Measurements from ENCODE around the gene EFNA1. TPM values are rescaled to one million over a fixed set of nuclear protein-coding genes. Genes with fewer than 3 reads are reported as not detected.

EFNA1 gene
- total and polyA plus RNA-seq, 10 donors, result 3.7 to 19.4 (median 9.1) TPM

DNA sequence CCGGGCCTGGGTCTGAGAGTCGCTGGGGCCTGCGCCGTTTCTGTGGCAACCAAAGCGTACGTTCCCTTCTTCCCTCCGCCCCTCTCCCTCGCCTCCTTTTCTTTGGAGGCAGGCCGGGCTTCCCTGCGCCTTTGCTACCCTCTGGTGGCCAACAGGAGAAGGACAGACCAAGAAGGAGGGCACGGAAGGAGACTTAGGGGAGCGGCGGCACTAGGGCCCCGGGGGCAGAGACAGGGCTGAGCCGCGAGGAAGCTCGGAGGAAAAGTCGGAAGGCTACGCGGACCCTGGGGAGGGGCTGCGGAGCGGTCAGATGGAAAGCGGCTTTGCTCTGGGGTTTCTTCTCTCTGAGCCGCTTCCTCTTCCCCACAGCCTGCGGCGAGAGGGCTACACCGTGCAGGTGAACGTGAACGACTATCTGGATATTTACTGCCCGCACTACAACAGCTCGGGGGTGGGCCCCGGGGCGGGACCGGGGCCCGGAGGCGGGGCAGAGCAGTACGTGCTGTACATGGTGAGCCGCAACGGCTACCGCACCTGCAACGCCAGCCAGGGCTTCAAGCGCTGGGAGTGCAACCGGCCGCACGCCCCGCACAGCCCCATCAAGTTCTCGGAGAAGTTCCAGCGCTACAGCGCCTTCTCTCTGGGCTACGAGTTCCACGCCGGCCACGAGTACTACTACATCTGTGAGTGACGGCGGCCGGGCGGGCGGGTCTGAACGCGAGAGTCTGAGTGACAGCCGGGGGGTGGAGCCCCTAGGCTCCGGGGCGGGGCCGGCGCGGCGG is 42.8 kb upstream of the EFNA1 start:
- Histone ChIP-seq H3K4me3 (peak overlapping the region; percentile 71 to 91 (median 84)), H3K27ac (peak overlapping the region; percentile 80 to 95 (median 90)), H3K4me1 (peaks cover 48 to 75% (median 66%) of the 10 kb centered on the region in 6 donors), H3K27me3 (replicated peaks in 1 of 7) (peaks cover 24 to 47% (median 46%) of the 10 kb centered on the region in 7 donors), H3K9me3 (no peaks in the 10 kb centered on the region), H3K36me3 (no peaks in the 10 kb centered on the region)
- TF ChIP-seq POLR2AphosphoS5 (IDR thresholded peaks at IDR 0.05) (peak; percentile 71 to 84 (median 83)), POLR2A (IDR thresholded peaks at IDR 0.05) (no peak)
- TF ChIP-seq, protein P1, sequence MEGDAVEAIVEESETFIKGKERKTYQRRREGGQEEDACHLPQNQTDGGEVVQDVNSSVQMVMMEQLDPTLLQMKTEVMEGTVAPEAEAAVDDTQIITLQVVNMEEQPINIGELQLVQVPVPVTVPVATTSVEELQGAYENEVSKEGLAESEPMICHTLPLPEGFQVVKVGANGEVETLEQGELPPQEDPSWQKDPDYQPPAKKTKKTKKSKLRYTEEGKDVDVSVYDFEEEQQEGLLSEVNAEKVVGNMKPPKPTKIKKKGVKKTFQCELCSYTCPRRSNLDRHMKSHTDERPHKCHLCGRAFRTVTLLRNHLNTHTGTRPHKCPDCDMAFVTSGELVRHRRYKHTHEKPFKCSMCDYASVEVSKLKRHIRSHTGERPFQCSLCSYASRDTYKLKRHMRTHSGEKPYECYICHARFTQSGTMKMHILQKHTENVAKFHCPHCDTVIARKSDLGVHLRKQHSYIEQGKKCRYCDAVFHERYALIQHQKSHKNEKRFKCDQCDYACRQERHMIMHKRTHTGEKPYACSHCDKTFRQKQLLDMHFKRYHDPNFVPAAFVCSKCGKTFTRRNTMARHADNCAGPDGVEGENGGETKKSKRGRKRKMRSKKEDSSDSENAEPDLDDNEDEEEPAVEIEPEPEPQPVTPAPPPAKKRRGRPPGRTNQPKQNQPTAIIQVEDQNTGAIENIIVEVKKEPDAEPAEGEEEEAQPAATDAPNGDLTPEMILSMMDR (IDR thresholded peaks at IDR 0.05 in 8 of 11, conservative IDR thresholded peaks at IDR 0.05 in 3 of 11), result peak; percentile 95 to 99 (median 98)
- 1% methylated on average over 40 to 67 of the region's 67 CpGs for WGBS, 5 donors
- DNase-seq, result peak; percentile 98
- intact Hi-C loops (cut with DNase I; ENCODE audit: low total_unique reads), result no loop called here

DNA sequence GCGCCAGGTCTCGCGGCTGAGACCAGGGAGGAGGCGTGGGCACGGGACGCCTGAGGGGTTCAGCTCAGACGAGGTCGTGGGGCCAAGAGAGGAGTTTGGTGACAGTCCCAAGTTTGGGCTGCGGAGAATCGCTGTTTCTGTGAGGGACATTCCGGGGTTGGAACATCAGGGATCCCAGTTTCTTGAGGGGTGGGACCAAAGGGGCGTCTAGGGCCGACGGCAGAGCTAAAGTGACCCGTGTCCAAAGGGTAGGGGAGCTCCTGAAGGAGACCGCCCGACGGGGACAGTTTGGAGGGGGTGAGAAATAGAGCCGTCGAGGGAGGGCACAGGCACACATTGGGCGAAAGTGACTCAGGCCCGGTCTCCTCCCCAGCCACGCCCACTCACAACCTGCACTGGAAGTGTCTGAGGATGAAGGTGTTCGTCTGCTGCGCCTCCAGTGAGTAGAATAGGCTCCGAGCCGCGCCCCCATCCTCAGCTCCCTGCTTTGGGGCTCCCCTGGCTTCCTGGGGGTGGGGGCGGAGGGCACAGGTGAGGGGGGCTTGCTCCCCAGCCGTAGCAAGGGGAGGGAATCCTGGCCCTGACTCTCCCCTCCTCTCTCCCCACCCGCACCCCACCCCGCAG is 42.1 kb upstream of the EFNA1 start:
- H3K27me3 ChIP-seq (replicated peaks in 1 of 7), result peaks cover 18 to 39% (median 39%) of the 10 kb centered on the region in 7 donors
- DNase-seq, result peak; percentile 92
- peak overlapping the region; percentile 80 to 95 (median 90) for H3K27ac ChIP-seq
- H3K36me3 ChIP-seq, result no peaks in the 10 kb centered on the region
- intact Hi-C loops (cut with DNase I; ENCODE audit: low total_unique reads), result no loop called here
- H3K9me3 ChIP-seq, result no peaks in the 10 kb centered on the region
- peak overlapping the region; percentile 71 to 91 (median 84) for H3K4me3 ChIP-seq
- peaks cover 41 to 68% (median 59%) of the 10 kb centered on the region in 6 donors for H3K4me1 ChIP-seq
- WGBS, 5 donors, result 1% methylated on average over 20 to 32 of the region's 32 CpGs
- TF ChIP-seq, protein P1 (IDR thresholded peaks at IDR 0.05 in 8 of 11, conservative IDR thresholded peaks at IDR 0.05 in 3 of 11), result no peak
- TF ChIP-seq POLR2AphosphoS5 (IDR thresholded peaks at IDR 0.05), result no peak
- TF ChIP-seq POLR2A (IDR thresholded peaks at IDR 0.05), result no peak

DNA sequence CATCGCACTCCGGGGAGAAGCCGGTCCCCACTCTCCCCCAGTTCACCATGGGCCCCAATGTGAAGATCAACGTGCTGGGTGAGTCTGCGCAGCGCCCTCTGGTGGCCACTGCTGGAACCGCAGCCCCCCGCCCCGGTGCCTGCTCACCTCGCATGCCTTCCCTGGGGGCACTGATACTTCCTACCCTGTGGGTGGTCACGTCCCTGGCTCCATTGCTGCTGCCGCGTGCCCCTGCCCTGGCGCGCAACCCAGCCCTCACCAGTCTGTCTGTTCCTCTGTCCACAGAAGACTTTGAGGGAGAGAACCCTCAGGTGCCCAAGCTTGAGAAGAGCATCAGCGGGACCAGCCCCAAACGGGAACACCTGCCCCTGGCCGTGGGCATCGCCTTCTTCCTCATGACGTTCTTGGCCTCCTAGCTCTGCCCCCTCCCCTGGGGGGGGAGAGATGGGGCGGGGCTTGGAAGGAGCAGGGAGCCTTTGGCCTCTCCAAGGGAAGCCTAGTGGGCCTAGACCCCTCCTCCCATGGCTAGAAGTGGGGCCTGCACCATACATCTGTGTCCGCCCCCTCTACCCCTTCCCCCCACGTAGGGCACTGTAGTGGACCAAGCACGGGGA is 41.4 kb upstream of the EFNA1 start:
- DNase-seq, result peak; percentile 94
- peak overlapping the region in 6 of 8 donors; percentile 85 to 95 (median 90) for H3K27ac ChIP-seq
- intact Hi-C loops (cut with DNase I; ENCODE audit: low total_unique reads), result no loop called here

More for the DNA sequence above, 41.4 kb upstream of the EFNA1 start:
- WGBS, 5 donors, result 12 to 25% (median 14%) methylated on average over 9 to 24 of the region's 24 CpGs
- Histone ChIP-seq H3K9me3 (no peaks in the 10 kb centered on the region), H3K4me1 (peaks cover 35 to 65% (median 53%) of the 10 kb centered on the region in 6 donors), H3K36me3 (no peaks in the 10 kb centered on the region), H3K27me3 (replicated peaks in 1 of 7) (peaks cover 16 to 38% (median 33%) of the 10 kb centered on the region in 7 donors), H3K4me3 (peak overlapping the region in 7 of 8 donors; percentile 71 to 91 (median 84))
- TF ChIP-seq POLR2A (IDR thresholded peaks at IDR 0.05), result no peak
- TF ChIP-seq POLR2AphosphoS5 (IDR thresholded peaks at IDR 0.05), result peak in 2 of 3 donors; percentile 28 to 52
- TF ChIP-seq, protein P1 (IDR thresholded peaks at IDR 0.05 in 8 of 11, conservative IDR thresholded peaks at IDR 0.05 in 3 of 11), result peak; percentile 96 to 100 (median 98)
